Measurements from ENCODE around the gene MYO15B. TPM values are rescaled to one million over a fixed set of nuclear protein-coding genes. Genes with fewer than 3 reads are reported as not detected.

Gene MYO15B
- total and polyA plus RNA-seq, 2 donors (not counting 3 experiments of a cell fraction or from before 2014, with no cell fraction given), result 10.2 to 87.8 TPM

DNA sequence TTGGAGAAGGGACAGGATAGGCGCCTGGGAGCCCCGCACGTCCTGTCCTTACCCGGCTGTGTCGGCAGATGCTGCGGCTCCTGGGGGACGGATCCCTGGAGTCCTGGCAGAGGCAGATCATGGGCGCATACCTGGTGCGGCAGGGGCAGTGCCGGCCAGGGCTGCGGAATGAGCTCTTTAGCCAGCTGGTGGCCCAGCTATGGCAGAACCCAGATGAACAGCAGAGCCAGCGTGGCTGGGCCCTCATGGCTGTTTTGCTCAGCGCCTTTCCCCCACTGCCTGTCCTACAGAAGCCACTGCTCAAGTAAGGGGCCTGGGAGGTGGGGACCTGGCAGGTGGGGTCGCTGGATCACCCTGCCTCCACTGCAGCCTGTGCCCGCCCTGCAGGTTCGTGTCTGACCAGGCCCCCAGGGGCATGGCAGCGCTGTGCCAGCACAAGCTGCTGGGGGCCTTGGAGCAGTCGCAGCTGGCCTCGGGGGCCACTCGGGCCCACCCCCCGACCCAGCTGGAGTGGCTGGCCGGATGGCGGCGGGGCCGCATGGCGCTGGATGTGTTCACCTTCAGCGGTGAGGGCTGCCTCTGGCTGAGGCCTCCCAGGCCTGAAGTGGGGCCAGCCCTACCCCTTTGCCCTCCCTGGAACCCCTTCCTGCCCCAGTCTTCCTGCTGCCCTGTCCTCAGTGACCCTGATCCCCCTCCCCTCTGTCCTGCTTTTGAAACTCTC lies 25.5 kb downstream of the MYO15B start:
- no peaks in the 10 kb centered on the region for H3K79me2 ChIP-seq (ENCODE audit: control insufficient read depth, insufficient read depth, low read length)
- no peaks in the 10 kb centered on the region for H3K4me1 ChIP-seq (ENCODE audit: control insufficient read depth, extremely low read depth, insufficient read depth, low read length)
- no TSS peak for BruUV-seq (replicated peaks)
- H3K36me3 ChIP-seq (ENCODE audit: control insufficient read depth in 2 of 2, extremely low read depth in 1 of 2, insufficient read depth in 2 of 2, low read length in 2 of 2), result no peaks in the 10 kb centered on the region
- H3K9me3 ChIP-seq (replicated peaks; ENCODE audit: control insufficient read depth, insufficient read depth, low read length), result no peaks in the 10 kb centered on the region
- DNase-seq (ENCODE audit: low read depth, low spot score), result no peak
- CTCF ChIA-PET, result interaction anchor here (1.2 to 9.8 kb wide), 2 partner anchors 21 to 135 kb away, joined by 5 to 65 read pairs; partner anchors contain the start of gene SMIM5
- no peaks in the 10 kb centered on the region for H3K27me3 ChIP-seq (ENCODE audit: control insufficient read depth in 2 of 2, insufficient read depth in 2 of 2, low read length in 2 of 2)
- TF ChIP-seq JUN (IDR thresholded peaks at IDR 0.05; ENCODE audit: borderline replicate concordance, insufficient read depth, insufficient read length, low read depth) (no peak), MAX (IDR thresholded peaks at IDR 0.05; ENCODE audit: insufficient read depth, insufficient read length) (no peak), POLR2AphosphoS5 (IDR thresholded peaks at IDR 0.05; ENCODE audit: insufficient read depth, low read depth, low read length) (no peak), GATA2 (IDR thresholded peaks at IDR 0.05; ENCODE audit: insufficient read depth, insufficient read length, low read depth, low read length) (no peak), CTCF (IDR thresholded peaks at IDR 0.05; ENCODE audit: extremely low read depth in 1 of 2, insufficient read depth in 1 of 2, low read depth in 1 of 2, low read length in 2 of 2) (no peak)
- intact Hi-C loops (cut with micrococcal nuclease), result no loop called here
- no peak overlapping the region for H3K4me2 ChIP-seq (ENCODE audit: insufficient read depth, low read length)
- H3K9ac ChIP-seq (replicated peaks; ENCODE audit: extremely low read depth, insufficient read depth, low read length), result no peak overlapping the region
- H2AFZ ChIP-seq (ENCODE audit: low read depth, low read length), result no peak overlapping the region
- no peak for FAIRE-seq
- H4K20me1 ChIP-seq (replicated peaks; ENCODE audit: control insufficient read depth, extremely low read depth, insufficient read depth, low read length), result no peaks in the 10 kb centered on the region
- POLR2A ChIA-PET, result no interaction called here
- dilution Hi-C loops (cut with MboI; ENCODE audit: extremely low pct_ligation_motif_present, low sequenced_read_pairs), result no loop called here
- H3K9me1 ChIP-seq (replicated peaks; ENCODE audit: control insufficient read depth, extremely low read depth, insufficient read depth, low read length), result no peaks in the 10 kb centered on the region
- H3K4me3 ChIP-seq (replicated peaks in 1 of 3; ENCODE audit: insufficient read depth in 1 of 3, low read depth in 1 of 3, low read length in 3 of 3), result no peak overlapping the region
- H3K27ac ChIP-seq (ENCODE audit: insufficient read depth, low read depth, low read length), result no peak overlapping the region
